HG03469 (cell line): ENCODE results near the gene EML1.

ENCODE experiments used
- ATAC-seq: cut with Tn5 transposase; IDR thresholded peaks from one replicate; pipeline ENCODE4 v1.9.1; 2021; ENCODE audit warnings: mild to moderate bottlenecking, moderate library complexity, moderate number of reproducible peaks; ENCODE audit not compliant: unreplicated experiment

EML1 gene

DNA sequence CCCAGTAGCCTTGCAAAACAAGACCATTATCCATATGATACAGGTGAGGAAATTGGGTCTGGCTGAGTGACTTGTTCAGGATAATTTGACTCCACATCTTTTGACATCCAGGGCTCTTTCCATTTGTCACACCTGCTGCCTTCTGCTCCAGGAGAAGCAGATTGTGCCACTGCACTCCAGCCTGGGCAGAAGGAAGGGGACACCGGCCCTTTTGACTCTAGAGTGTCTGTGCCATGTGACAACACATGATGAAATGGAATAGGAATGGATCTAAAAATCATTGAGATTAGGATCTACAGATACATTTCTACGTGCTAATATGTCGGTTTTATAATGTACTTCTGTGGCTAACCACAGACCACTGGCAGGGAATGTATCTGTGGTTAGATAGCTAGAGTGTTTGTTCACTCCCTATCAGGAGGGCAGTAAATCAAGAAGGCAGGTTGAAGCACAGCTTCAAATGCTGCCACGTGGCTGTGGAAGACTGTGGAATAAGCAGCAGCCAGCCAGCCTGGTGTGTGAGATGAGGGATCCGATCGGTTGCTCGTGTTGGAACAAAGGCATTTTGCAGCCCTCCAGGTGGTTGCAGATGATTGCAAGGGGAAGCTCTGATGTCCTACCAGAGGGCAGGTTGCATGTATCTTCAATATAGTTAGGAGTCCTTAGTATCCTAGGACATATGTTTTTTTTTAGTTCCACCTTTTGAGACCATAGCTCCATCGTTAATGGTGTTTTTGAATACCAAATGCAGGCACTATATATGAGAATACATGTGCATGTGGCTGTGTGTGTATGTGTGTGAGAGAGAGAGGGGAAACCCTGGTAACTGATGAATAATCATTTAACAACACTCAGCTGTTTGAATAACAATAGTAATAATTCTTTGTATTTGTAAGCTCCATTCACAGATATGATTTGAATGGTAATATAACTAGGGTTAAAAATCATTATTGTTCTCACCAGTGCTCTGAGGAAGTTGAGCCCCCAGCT is 28.6 kb downstream of the EML1 start:
- ATAC-seq: no peak

GRCh38 chr14:99822800-99823455 is 29.7 kb downstream of the EML1 start:
- no peak for ATAC-seq

- no peak for ATAC-seq
Measured at GRCh38 chr14:99824776-99825175, 31.6 kb downstream of the EML1 start.

DNA sequence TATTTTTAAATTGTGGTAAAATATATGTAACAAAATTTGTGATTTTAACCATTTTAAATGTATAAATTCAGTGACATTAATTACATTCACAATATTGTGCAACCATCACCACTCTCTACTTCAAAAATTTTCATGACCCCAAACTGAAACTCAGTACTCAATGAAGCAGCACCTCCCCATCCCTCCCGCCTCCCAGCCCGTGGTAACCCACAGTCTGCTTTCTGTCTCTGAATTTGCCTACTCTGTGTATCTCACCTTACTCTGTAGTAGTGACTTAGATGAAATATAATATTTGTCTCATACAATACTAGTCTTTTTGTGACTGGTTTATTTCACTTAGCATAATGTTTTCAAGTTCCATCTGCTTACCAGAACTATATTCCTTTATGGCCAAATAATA is 36.2 kb downstream of the EML1 start:
- peak; percentile 46 for ATAC-seq

GRCh38 chr14:99831303-99831702 is 38.1 kb downstream of the EML1 start:
- ATAC-seq: no peak

DNA sequence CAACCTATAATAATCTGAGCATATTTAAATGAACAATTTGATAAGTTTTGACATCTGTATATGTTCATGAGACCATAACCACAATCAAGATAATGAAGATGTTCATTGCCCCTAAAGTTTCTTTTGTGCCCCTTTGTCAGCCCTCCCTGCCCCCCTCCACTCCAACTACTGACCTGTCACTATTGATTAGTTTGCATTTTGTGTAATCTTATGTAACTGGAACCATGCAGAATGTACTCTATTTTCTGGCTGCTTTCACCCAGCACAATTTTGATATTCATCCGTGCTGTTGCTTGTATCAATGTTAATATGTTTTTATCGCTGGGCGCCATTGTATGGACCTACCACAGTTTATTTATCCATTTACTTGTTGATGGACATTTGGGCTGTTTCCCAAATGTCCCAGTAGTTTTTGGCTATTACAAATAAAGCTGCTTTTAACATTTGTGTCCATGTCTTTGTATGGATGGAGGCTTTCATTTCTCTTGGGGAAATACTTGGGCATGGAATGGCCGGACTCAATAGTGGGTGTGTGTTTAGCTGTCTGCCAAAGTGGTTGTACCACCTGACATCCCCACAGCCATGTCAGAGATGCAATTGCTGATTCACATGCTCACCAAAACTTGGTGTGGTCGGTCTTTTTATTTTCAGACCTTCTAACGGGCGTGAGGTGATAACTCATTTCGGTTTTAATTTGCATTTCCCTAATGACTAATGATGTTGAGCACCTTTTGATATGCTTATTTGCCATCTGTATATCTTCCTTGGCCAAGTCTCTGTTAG is 38.9 kb downstream of the EML1 start:
- no peak for ATAC-seq

DNA sequence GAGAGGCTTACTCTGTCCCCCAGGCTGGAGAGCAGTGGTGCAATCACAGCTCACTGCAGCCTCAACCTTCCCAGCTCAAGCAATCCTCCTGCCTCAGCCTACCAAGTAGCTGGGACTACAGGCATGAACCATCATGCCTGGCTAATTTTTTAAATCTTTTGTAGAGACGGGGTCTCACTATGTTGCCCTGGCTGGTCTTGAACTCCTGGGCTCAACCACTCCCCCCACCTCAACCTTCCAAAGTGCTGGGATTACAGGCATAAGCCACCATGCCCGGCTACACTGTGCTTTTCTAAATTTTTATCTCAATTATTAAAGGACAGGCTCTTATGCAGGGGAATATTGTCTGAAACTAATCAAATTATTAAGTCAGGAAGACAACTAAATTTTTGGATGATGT is 44.6 kb downstream of the EML1 start:
- ATAC-seq: no peak

- no peak for ATAC-seq
Measured at GRCh38 chr14:99838639-99839134, 45.5 kb downstream of the EML1 start.

- ATAC-seq: no peak
Measured at GRCh38 chr14:99839696-99840095, 46.5 kb downstream of the EML1 start.

- no peak for ATAC-seq
Measured at GRCh38 chr14:99840265-99840664, 47.1 kb downstream of the EML1 start.

DNA sequence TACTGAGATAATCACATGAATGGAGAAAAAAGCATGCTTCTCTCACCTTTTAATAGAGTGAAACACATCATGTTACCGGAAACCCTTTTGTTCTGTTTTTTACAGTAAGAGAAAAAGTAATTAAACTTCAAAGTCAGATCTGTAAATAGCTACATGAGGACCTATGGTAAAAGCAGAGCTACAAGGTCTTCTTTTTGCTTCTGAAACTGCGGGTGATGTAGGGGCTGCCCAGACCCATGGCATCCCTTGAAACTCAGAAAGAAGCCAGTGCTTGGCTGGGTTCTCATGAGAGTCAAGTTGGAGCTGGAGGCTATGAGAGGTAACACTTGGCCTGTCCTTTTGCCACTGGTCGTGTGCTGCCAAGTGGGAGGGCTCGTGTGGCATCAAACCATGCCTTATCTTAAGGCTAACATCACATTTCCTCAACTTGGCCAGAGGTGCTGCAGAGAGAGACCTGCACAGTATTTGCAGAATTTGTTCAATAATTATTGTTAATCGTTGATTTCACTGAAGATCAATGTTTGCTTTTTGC is 47.6 kb downstream of the EML1 start:
- no peak for ATAC-seq

- ATAC-seq: no peak
Measured at GRCh38 chr14:99841436-99842071, 48.3 kb downstream of the EML1 start.

- ATAC-seq: no peak
Measured at GRCh38 chr14:99842141-99842540, 48.9 kb downstream of the EML1 start.

GRCh38 chr14:99846808-99847207 is 53.6 kb downstream of the EML1 start:
- ATAC-seq: no peak

DNA sequence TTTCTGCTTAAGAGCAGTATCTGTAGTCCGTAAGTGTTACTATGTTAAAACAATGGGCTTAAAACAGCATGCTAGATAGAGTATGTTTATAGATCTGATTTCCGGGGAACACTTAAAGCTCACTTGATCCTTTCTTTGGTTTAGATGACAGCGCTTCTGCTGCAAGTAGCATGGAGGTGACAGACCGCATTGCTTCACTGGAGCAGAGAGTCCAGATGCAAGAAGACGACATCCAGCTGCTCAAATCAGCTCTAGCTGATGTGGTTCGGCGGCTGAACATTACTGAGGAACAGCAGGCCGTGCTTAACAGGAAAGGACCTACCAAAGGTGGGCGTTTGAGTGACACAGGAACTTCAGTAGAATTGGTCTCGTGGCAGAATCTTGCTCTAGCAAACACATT is 57.5 kb downstream of the EML1 start:
- no peak for ATAC-seq

GRCh38 chr14:99852578-99852977 is 59.4 kb downstream of the EML1 start:
- no peak for ATAC-seq

- no peak for ATAC-seq
Measured at GRCh38 chr14:99853206-99853605, 60.0 kb downstream of the EML1 start.

GRCh38 chr14:99854831-99855230 is 61.6 kb downstream of the EML1 start:
- no peak for ATAC-seq

GRCh38 chr14:99855271-99855670 is 62.1 kb downstream of the EML1 start:
- no peak for ATAC-seq

DNA sequence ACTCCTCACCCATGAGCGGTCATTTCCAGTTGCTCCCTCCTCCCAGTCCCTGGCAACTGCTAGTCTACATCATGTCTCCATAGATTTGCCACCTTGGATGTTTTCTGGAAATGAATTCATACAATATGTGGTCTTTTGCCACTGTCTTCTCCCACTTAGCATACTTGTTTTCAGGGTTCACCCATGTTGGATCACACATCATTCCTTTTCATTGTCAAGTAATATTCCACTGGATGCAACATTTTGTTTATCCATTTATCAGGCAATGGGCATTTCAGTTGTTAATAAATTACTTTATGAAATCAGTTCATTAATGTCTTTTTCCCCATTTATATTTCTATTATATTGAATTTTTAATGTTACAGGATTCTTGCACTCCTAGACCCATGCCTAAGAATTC is 64.3 kb downstream of the EML1 start:
- no peak for ATAC-seq
